GM10248 (cell line): ENCODE measurements around the gene SLC17A3.
A peak's percentile ranks its signal among the peaks of the same experiment; 100 is the strongest.

Experiments used
- CTCF ChIA-PET: fragments of 300-600 bp; sonication (Branson Sonifier 250); formaldehyde crosslinking; extraction: SDS; loops from one replicate; lab custom pipeline; 2021; ENCODE audit warnings: antibody characterized with exemption; lab: Yijun Ruan, JAX
- POLR2A ChIA-PET: fragments of 350-650 bp; sonication (Branson Sonifier 250); formaldehyde crosslinking; extraction: SDS; loops from one replicate; lab custom pipeline; 2020; ENCODE audit warnings: antibody characterized with exemption; lab: Yijun Ruan, JAX
- DNase-seq: peaks from one replicate; pipeline ENCODE4 v3.0.0; 2012; ENCODE audit errors: extremely low spot score
- TF ChIP-seq, protein P1 (sequence below): IDR thresholded peaks from 2 replicates; pipeline ENCODE4 v1.5.1; 2012; ENCODE audit warnings: mild to moderate bottlenecking, low read depth; ENCODE audit errors: extremely low read depth, missing control alignments, control extremely low read depth

SLC17A3 gene

DNA sequence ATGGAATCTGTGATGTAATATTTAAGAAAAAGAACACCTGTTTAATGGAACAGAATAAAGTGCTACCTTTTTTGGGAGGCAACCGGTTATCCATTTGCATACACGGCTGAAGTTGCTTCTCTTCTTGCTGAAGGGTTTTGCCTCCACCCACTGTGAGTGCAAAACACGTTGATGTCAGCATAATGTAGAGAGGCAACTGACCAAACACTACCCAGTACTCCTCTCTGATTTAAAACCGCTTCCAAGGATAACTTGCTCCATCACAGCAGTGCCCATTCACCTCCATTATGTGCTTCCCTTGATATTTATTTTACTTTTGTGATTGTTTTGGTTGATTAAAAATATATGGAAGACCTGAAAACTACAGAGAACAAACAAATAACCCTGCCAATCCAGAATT lies 43.6 kb downstream of the SLC17A3 start:
- ChIA-PET CTCF (no interaction called here), POLR2A (no interaction called here)
- DNase-seq, result no peak
- TF ChIP-seq, protein P1, sequence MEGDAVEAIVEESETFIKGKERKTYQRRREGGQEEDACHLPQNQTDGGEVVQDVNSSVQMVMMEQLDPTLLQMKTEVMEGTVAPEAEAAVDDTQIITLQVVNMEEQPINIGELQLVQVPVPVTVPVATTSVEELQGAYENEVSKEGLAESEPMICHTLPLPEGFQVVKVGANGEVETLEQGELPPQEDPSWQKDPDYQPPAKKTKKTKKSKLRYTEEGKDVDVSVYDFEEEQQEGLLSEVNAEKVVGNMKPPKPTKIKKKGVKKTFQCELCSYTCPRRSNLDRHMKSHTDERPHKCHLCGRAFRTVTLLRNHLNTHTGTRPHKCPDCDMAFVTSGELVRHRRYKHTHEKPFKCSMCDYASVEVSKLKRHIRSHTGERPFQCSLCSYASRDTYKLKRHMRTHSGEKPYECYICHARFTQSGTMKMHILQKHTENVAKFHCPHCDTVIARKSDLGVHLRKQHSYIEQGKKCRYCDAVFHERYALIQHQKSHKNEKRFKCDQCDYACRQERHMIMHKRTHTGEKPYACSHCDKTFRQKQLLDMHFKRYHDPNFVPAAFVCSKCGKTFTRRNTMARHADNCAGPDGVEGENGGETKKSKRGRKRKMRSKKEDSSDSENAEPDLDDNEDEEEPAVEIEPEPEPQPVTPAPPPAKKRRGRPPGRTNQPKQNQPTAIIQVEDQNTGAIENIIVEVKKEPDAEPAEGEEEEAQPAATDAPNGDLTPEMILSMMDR, result no peak

DNA sequence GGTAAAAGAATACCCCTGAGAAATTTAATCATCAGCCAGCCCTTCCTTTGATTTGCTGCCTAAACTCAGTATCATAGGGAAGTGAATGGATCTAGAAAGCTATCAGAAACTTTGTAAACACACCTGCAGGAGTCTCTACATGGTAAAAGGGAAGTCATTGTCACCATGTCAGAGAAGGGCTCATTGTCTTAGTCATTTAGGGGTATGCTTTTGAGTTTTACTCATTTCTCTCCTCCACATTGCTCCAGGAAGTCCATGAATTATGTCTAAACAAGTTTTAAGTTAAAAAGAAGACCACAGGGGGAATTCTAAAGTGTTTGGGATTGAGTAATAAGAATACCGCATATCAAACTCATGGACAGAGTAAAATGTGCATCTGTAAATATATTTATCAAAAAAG lies 44.7 kb downstream of the SLC17A3 start:
- ChIA-PET POLR2A (no interaction called here), CTCF (interaction anchor here (3.9 kb wide), 1 partner anchor 13 kb away, joined by 15 read pairs; no protein-coding TSS in a partner anchor)
- TF ChIP-seq, protein P1, result no peak
- peak; percentile 18 for DNase-seq

DNA sequence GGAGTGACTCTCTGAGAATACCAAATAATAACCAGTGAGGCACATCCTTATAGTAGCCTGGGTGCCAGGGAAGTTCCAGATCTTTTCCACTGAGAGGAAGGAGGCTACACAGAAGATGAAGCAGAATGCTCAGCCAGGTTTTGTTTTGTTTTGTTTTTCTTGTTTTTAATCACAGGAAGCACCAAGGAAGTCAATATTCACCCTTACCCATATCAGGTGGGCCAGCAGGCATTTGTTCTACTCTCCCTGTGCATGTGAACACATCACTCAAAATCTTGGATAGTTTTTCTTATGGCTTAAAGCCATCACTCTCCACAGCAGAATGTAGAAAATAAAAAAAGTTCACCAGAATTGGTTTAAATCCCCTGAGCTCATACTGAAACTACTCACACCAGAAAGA lies 52.7 kb downstream of the SLC17A3 start:
- DNase-seq, result no peak
- TF ChIP-seq, protein P1, result no peak
- ChIA-PET CTCF (interaction anchor here (1.4 kb wide), 1 partner anchor 102 kb away, joined by 3 read pairs; no protein-coding TSS in a partner anchor), POLR2A (no interaction called here)

DNA sequence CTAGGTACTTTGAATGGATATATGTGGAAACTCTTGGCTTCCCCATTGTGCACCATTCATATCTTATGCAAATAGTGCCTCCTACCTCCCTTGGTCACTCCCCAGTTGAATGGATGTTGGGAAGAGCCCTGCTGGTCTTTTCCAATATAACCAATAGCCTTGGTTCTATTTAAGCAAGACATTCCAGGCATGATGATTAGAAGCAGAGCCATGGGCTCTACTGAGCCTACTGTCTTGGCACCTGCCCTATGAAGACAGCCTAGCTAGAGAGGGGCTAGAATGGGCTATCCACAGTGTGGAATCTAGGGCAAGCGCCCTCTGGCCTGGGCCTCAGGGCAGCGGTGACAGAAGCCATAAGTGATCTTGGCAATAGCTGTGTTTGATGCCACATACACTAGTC lies 57.8 kb downstream of the SLC17A3 start:
- CTCF ChIA-PET, result interaction anchor here (1.2 to 2.9 kb wide), 2 partner anchors 11 to 128 kb away, joined by 3 to 15 read pairs; no protein-coding TSS in a partner anchor
- POLR2A ChIA-PET, result no interaction called here
- TF ChIP-seq, protein P1, result no peak
- no peak for DNase-seq

DNA sequence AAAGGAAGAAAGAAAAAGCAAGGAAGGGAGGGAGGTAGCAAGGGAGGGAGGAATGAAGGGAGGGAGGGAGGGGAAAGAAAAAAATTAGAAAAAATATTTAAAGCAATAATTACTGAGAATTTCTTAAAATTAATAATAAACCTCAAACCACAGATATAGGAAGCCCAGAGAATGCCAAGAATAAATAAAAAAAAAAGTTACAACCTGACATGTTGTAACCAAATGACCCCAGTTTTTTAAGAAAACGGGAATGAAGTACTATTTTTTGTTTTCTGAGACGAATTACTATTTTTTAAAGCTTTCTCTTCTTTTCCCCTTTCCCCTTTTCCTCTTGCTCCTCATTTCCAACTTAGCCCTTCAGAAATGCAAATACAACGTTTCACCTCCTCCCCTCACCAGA lies 58.8 kb downstream of the SLC17A3 start:
- ChIA-PET POLR2A (no interaction called here), CTCF (interaction anchor here (2.0 to 2.9 kb wide), 2 partner anchors 8 to 13 kb away, joined by 8 to 15 read pairs; no protein-coding TSS in a partner anchor)
- no peak for DNase-seq
- TF ChIP-seq, protein P1, result no peak

DNA sequence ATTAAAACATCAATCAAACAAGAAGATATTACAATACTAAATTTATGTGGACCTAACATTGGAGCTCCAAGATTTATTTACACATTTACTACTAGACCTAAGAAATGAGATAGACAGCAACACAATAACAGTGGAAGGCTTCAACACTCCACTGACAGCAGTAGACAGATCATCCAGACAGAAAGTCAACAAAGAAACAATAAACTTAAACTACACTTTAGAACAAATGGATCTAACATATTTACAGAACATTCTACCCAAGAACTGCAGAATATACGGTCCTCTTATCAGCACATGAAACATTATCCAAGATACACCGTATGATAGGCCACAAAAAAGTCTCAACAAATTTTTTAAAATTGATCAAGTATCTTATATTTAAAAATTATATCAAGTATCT lies 69.2 kb downstream of the SLC17A3 start:
- CTCF ChIA-PET, result interaction anchor here (1.8 kb wide), 1 partner anchor 16 kb away, joined by 8 read pairs; no protein-coding TSS in a partner anchor
- POLR2A ChIA-PET, result no interaction called here
- DNase-seq, result no peak
- TF ChIP-seq, protein P1, result no peak
